Left lung (tissue), 10 donors: ENCODE measurements around the gene FGF22. TPM values are rescaled to one million over a fixed set of nuclear protein-coding genes. Genes with fewer than 3 reads are reported as not detected.

ENCODE experiments used
- ATAC-seq: fragments of 200-7000 bp; cut with Tn5 transposase; one replicate; pipeline ENCODE4 v1.9.1; 2020; ENCODE audit warnings: moderate library complexity
- DNase-seq, 4 donors: peaks; one replicate each; pipeline ENCODE4 v3.0.0-alpha.2; 2013 to 2020
- H3K27ac ChIP-seq, 2 donors: fragments of 200-600 bp; sonication (generic) in 1 of 2; one replicate each; pipeline versions ENCODE4 v1.5.0 to v1.8.0; 2020 to 2021
- H3K27me3 ChIP-seq, 2 donors: fragments of 200-600 bp; sonication (generic) in 1 of 2; one replicate each; pipeline versions ENCODE4 v1.5.0 to v1.8.0; 2020 to 2021
- H3K36me3 ChIP-seq, 2 donors: fragments of 200-600 bp; sonication (generic) in 1 of 2; one replicate each; pipeline versions ENCODE4 v1.5.0 to v1.8.0; 2020 to 2021
- H3K4me1 ChIP-seq, 2 donors: fragments of 200-600 bp; one replicate each; pipeline ENCODE4 v1.8.0; 2021
- H3K4me3 ChIP-seq, 2 donors: fragments of 200-600 bp; sonication (generic) in 1 of 2; one replicate each; pipeline versions ENCODE4 v1.5.0 to v1.8.0; 2020 to 2021; ENCODE audit warnings: mild to moderate bottlenecking in 1 of 2
- H3K9me3 ChIP-seq, 2 donors: fragments of 200-600 bp; sonication (generic) in 1 of 2; one replicate each; pipeline versions ENCODE4 v1.5.0 to v1.8.0; 2020 to 2021
- CTCF ChIP-seq, 2 donors: fragments of 200-600 bp; sonication (generic) in 1 of 2; IDR thresholded peaks; one replicate each; pipeline versions ENCODE4 v1.5.0 to v1.8.0; 2021; ENCODE audit warnings: antibody characterized with exemption in 2 of 2
- intact Hi-C, 2 donors: fragments of 100-400 bp; cut with DNase I; formaldehyde crosslinking; loops; one replicate each; pipeline versions ENCODE4 v1.11.2 to v1.14.2; 2022
- polyA plus RNA-seq, 6 donors: library from polyadenylated mRNA; unstranded; fragments of 120-200 nt; gene quantifications; one replicate each; pipeline ENCODE4 v1.2.1, GENCODE V29; 2013; ENCODE audit not compliant: insufficient read length in 6 of 6
- total RNA-seq, 2 donors: library from RNA; stranded (reverse); fragmentation: NEBNext Ultra II Directional; extraction: Animal tissue kit (Norgen Biotek cat#: 25700); gene quantifications; one replicate each; pipeline ENCODE4 v1.2.1, GENCODE V29; 2021
- donor health status: DM: no; HTN: yes; CAD: no.
- donor health status: DM: no; HTN: no; CAD: no.

Gene FGF22
- total and polyA plus RNA-seq, 8 donors = 0.21 to 0.48 (median 0.30) TPM

- Histone ChIP-seq H3K4me3 (no peak overlapping the region), H3K27me3 (peaks cover 33 to 93% of the 10 kb centered on the region in 2 donors), H3K36me3 (no peaks in the 10 kb centered on the region), H3K9me3 (no peaks in the 10 kb centered on the region), H3K4me1 (peaks cover 0 to 21% of the 10 kb centered on the region in 2 donors), H3K27ac (no peak overlapping the region)
- TF ChIP-seq CTCF (IDR thresholded peaks at IDR 0.05) = no peak
- no peak for ATAC-seq
- intact Hi-C loops = no loop called here
- peak in 1 of 4 donors; percentile 66 for DNase-seq
These were observed 47.6 kb upstream of the FGF22 start for GRCh38 chr19:592101-592500.

- intact Hi-C loops = no loop called here
- no peaks in the 10 kb centered on the region for H3K36me3 ChIP-seq
- no peak for DNase-seq
- no peak for ATAC-seq
- no peaks in the 10 kb centered on the region for H3K9me3 ChIP-seq
- no peak overlapping the region for H3K4me3 ChIP-seq
- TF ChIP-seq CTCF (IDR thresholded peaks at IDR 0.05) = no peak
- no peak overlapping the region for H3K27ac ChIP-seq
- peaks cover 0 to 20% of the 10 kb centered on the region in 2 donors for H3K4me1 ChIP-seq
- H3K27me3 ChIP-seq = peaks cover 30 to 84% of the 10 kb centered on the region in 2 donors
These were observed 46.6 kb upstream of the FGF22 start for GRCh38 chr19:593055-593454.

GRCh38 chr19:593505-593904 lies 46.2 kb upstream of the FGF22 start:
- Histone ChIP-seq H3K4me3 (no peak overlapping the region), H3K4me1 (peaks cover 0 to 15% of the 10 kb centered on the region in 2 donors), H3K36me3 (no peaks in the 10 kb centered on the region), H3K9me3 (no peaks in the 10 kb centered on the region), H3K27ac (no peak overlapping the region), H3K27me3 (peaks cover 25 to 80% of the 10 kb centered on the region in 2 donors)
- no peak for TF ChIP-seq CTCF (IDR thresholded peaks at IDR 0.05)
- DNase-seq (no peak), ATAC-seq (no peak)
- intact Hi-C loops = no loop called here

GRCh38 chr19:594265-594870 lies 45.3 kb upstream of the FGF22 start:
- Histone ChIP-seq H3K4me1 (peaks cover 0 to 10% of the 10 kb centered on the region in 2 donors), H3K27ac (no peak overlapping the region), H3K27me3 (peaks cover 17 to 71% of the 10 kb centered on the region in 2 donors), H3K9me3 (no peaks in the 10 kb centered on the region), H3K36me3 (no peaks in the 10 kb centered on the region), H3K4me3 (no peak overlapping the region)
- no peak for ATAC-seq
- DNase-seq = no peak
- intact Hi-C loops = no loop called here
- TF ChIP-seq CTCF (IDR thresholded peaks at IDR 0.05) = no peak

- Histone ChIP-seq H3K4me1 (peaks cover 0 to 4% of the 10 kb centered on the region in 2 donors), H3K36me3 (no peaks in the 10 kb centered on the region), H3K4me3 (no peak overlapping the region), H3K27ac (no peak overlapping the region), H3K9me3 (no peaks in the 10 kb centered on the region), H3K27me3 (peaks cover 13 to 64% of the 10 kb centered on the region in 2 donors)
- no peak for TF ChIP-seq CTCF (IDR thresholded peaks at IDR 0.05)
- ATAC-seq (no peak), DNase-seq (no peak)
- intact Hi-C loops = no loop called here
These were observed 44.1 kb upstream of the FGF22 start for GRCh38 chr19:595326-596262.
